T-helper 2 cell (primary cell): ENCODE data around the gene RTCB.

Experiments used
- DNase-seq, 5 experiments: peaks; one replicate each; pipeline versions ENCODE4 v3.0.0 to v3.0.0-alpha.2; 2012 to 2022

Gene RTCB

GRCh38 chr22:32338757-32339156 is 73.3 kb downstream of the RTCB start:
- DNase-seq, result no peak
